Epithelial cell of esophagus (primary cell): Measurements from ENCODE around the gene MLLT3.

Source experiments
- DNase-seq: peaks from one replicate; pipeline ENCODE4 v3.0.0; 2010; ENCODE audit warnings: low read depth
- H3K4me3 ChIP-seq: 2 replicates; pipeline ENCODE4 v1.5.1; 2011; ENCODE audit warnings: mild to moderate bottlenecking, low read length, control low read depth
- TF ChIP-seq, protein P1 (sequence below): IDR thresholded peaks from 2 replicates; pipeline ENCODE4 v1.5.1; 2011; ENCODE audit warnings: low read depth, mild to moderate bottlenecking, low read length, control low read depth, inconsistent platforms; ENCODE audit not compliant: insufficient read depth; ENCODE audit errors: missing control alignments

Gene MLLT3

DNA sequence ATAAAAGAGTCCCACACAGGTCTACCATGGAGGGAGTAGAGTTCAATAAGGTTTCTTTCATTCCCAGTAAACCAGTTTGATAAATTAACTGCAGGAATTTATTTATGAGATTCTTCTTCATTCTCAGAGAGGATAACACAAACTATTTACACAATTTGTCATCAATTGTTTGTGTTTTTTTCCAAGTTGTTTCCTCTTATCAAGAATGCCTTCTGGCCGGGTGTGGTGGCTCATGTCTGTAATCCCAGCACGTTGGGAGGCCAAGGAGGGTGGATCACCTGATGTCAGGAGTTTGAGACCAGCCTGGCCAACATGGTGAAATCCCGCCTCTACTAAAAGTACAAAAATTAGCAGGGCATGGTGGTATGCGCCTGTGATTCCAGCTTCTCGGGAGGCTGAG lies 216.7 kb downstream of the MLLT3 start:
- H3K4me3 ChIP-seq, result no peak overlapping the region
- TF ChIP-seq, protein P1, sequence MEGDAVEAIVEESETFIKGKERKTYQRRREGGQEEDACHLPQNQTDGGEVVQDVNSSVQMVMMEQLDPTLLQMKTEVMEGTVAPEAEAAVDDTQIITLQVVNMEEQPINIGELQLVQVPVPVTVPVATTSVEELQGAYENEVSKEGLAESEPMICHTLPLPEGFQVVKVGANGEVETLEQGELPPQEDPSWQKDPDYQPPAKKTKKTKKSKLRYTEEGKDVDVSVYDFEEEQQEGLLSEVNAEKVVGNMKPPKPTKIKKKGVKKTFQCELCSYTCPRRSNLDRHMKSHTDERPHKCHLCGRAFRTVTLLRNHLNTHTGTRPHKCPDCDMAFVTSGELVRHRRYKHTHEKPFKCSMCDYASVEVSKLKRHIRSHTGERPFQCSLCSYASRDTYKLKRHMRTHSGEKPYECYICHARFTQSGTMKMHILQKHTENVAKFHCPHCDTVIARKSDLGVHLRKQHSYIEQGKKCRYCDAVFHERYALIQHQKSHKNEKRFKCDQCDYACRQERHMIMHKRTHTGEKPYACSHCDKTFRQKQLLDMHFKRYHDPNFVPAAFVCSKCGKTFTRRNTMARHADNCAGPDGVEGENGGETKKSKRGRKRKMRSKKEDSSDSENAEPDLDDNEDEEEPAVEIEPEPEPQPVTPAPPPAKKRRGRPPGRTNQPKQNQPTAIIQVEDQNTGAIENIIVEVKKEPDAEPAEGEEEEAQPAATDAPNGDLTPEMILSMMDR, result no peak
- DNase-seq, result no peak

DNA sequence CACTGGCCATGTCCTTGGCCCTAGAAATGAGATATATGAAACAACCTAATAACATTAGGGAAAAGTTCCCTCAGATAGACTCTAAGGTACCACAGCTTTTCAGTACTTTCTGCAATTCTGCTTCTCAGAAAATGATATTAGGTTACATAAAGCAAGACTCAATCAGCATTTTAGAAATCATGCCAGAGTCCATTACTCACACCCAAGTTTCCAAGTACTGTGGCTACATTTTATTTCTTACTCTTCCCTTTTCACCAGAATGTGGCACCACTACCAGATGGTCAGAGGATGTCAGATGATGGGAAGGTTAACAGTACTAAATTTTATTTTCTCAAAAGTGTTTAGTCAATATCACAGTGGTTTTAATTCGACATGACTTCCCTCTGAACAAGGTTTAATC lies 217.2 kb downstream of the MLLT3 start:
- no peak overlapping the region for H3K4me3 ChIP-seq
- DNase-seq, result no peak
- TF ChIP-seq, protein P1, result no peak

DNA sequence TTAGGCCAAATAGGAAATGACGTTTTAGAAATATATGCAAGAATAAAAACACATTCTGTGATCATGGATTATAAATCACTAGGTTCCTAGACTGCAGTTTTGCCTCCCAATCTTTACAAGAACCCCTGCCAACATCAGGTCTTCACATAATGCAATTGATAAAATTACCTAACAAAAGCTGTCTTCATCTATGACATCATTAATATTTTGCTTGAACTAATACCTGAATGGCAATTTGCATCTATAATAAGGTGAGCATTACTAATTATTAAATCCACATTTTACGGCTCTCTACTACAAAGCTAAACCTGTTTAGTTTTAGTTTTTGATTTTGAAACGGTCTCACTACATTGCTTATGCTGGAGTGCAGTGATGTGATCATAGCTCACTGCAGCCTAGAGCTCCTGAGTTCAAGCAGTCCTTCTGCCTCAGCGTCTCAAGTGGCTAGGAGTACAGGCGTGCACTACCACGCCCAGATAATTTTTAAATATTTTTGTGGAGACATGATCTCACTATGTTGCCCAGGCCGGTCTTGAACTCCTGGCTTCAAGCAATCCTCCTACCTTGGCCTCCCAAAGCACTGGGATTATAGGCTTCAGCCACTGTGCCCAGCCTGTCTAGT lies 218.0 kb downstream of the MLLT3 start:
- no peak overlapping the region for H3K4me3 ChIP-seq
- TF ChIP-seq, protein P1, result no peak
- DNase-seq, result no peak

DNA sequence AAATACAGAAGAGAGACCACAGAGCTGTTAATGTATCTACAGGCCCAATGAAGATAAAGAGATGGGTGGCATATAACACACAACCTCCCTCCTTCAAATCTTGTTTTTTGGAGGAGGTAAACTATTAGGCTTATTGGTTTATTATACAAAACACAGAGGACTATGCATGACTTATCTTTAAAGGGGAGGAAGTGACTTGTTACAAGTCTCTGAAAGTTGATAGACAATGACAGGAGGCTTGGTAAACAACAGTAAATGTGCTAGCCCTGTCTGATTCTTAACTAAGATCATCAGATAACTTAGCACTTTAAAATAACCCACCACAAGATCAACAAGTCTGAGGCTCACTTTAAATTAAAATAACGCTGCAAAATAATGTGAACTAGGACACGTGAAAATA lies 219.0 kb downstream of the MLLT3 start:
- TF ChIP-seq, protein P1, result no peak
- no peak overlapping the region for H3K4me3 ChIP-seq
- no peak for DNase-seq

DNA sequence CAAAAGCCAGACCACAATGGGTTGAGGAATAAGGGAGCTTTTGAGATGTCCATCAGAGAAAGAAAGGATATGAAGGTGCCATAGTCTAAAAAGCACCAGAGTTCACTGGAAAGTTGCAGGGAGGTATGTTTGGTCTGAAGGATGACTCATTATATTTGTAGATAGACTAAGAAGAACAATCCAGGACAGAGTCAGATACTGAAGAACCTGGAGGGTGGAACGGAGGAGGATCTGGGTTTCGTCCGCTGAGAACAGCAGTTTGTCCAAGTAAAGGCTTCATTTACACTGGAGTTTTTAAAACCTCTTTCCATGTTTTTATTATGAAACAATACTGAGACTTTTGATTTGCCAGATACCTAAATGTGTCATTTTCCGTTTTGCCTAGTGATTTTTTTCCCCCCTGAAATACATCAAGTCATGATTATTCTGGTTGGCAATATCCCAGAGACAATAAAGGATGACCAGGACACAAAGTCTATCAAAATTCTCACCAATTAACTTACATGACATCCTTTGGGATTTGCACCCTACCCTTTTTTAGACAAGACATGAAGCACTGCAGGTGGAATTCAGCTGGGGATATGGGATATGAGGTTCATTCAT lies 219.9 kb downstream of the MLLT3 start:
- TF ChIP-seq, protein P1, result no peak
- no peak overlapping the region for H3K4me3 ChIP-seq

DNA sequence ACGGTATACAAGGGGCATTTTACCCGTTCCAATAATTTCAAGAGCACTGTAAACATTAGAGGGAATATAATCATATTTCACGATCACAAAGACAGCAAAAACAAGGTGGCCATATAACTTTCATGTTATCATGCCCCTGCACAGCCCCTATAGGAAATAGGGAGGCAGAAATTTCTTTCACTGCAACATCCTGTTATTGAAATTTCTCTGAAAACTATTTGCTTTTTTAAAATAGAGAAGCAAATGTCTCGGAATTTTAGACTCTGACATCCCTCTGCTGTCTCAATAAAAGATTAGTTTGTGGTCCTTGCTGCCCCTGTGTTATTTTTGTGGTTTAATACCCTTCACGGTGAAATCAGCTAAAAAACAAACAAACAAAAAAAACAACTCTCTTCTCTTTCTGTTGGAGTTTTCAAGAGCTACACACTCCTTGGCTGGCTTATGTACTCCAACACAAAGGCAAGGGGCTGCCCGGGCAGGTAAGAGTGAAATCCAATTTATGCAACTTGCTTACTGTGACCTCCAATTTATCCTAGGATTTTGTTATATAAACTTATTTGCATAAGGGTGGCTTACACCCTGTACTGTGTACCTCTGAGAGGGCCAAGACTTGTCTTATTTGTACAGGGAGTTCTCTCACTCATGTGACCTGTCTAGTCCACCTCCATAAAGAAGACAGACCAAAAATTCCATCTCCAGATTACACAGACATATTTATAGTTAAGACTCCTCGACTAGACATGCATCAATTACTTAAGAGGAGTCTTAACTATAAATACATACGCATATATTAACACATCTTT lies 223.6 kb downstream of the MLLT3 start:
- TF ChIP-seq, protein P1, result no peak
- no peak overlapping the region for H3K4me3 ChIP-seq
- DNase-seq, result no peak

More for the DNA sequence above, 219.9 kb downstream of the MLLT3 start:
- no peak for DNase-seq

DNA sequence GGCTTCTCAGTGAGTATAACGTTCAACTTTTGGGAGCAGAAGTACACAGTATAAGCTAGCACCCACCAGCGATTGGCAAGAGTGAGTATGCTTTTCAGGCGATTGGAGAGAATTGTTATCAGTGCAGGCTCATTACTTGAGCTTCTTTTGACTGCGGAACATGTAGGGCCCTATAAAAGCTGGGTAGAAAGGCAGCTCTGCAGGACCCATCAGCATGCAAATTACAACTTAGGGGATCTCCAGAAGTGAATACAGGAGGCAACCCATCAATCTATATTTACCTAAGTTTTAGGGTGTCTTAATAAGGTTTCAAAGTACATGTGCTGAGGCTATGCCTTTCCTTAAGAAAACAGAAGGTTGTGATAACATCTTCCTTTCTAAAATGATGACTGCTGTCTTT lies 225.0 kb downstream of the MLLT3 start:
- no peak overlapping the region for H3K4me3 ChIP-seq
- no peak for DNase-seq
- TF ChIP-seq, protein P1, result no peak
